SK-N-MC (cell line): ENCODE results near the gene DPP10.

Experiments
- DNase-seq: peaks from one replicate; pipeline ENCODE4 v3.0.0-alpha.2; 2011; ENCODE audit warnings: low read depth, low spot score
- H3K27ac ChIP-seq: fragments of 200-600 bp; sonication (generic); 2 replicates; pipeline ENCODE4 v1.5.1; 2016; ENCODE audit warnings: mixed run types
- H3K36me3 ChIP-seq: fragments of 200-600 bp; sonication (generic); 2 replicates; pipeline ENCODE4 v1.6.1; 2017; ENCODE audit warnings: antibody characterized with exemption, low read length, mixed read lengths; ENCODE audit not compliant: insufficient read depth
- H3K4me3 ChIP-seq: fragments of 200-600 bp; sonication (generic); 2 replicates; pipeline ENCODE4 v1.5.1; 2016
- H3K9ac ChIP-seq: fragments of 200-600 bp; sonication (generic); 2 replicates; pipeline ENCODE4 v1.8.0; 2017; ENCODE audit warnings: mixed run types, mixed read lengths; ENCODE audit not compliant: insufficient read length
- H3K9me3 ChIP-seq: fragments of 200-600 bp; sonication (generic); 2 replicates; pipeline ENCODE4 v1.6.1; 2017; ENCODE audit warnings: low read depth, mild to moderate bottlenecking, antibody characterized with exemption, low read length, moderate library complexity, mixed read lengths
- EZH2 ChIP-seq: fragments of 200-600 bp; sonication (generic); IDR thresholded peaks from one replicate; pipeline ENCODE4 v1.6.1; 2017; ENCODE audit warnings: antibody characterized with exemption
- FOXP2 ChIP-seq: optimal IDR thresholded peaks from 2 replicates; pipeline ENCODE3; 2011; ENCODE audit warnings: mild to moderate bottlenecking, moderate library complexity; ENCODE audit not compliant: insufficient read depth; ENCODE audit errors: extremely low read length, control extremely low read depth
- POLR2AphosphoS5 ChIP-seq: IDR thresholded peaks from 2 replicates; pipeline ENCODE4 v1.6.1; 2012; ENCODE audit warnings: mild to moderate bottlenecking, low read depth, low read length, borderline replicate concordance

The DPP10 gene

DNA sequence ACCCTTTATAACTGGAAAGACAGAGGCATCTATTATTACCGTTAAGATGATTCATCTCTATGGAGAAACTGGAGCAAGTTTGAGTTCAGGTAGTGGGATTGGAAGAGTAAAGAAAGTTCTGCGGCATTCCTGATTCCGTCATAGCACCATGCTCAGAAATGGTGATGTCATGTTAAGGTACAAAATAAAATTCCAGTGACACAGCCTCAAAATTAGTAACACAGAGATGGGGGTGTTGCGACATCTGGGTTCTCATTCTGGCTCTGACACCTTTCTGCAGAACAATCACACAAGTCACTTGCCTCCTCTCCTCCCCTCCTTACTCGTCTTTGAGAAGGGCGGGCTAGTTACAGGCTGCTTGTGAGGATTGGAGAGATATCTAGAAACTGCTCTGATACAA, 105.7 kb downstream of the DPP10 start:
- Histone ChIP-seq H3K4me3 (no peak overlapping the region), H3K36me3 (no peaks in the 10 kb centered on the region), H3K9me3 (no peaks in the 10 kb centered on the region), H3K27ac (no peak overlapping the region), H3K9ac (no peak overlapping the region)
- DNase-seq, result no peak
- no peak for TF ChIP-seq POLR2AphosphoS5
- no peak for TF ChIP-seq FOXP2

- H3K27ac ChIP-seq, result no peak overlapping the region
- H3K36me3 ChIP-seq, result no peaks in the 10 kb centered on the region
- no peak overlapping the region for H3K9ac ChIP-seq
- no peak overlapping the region for H3K4me3 ChIP-seq
- no peaks in the 10 kb centered on the region for H3K9me3 ChIP-seq
- DNase-seq, result no peak
- TF ChIP-seq EZH2 (no peak), FOXP2 (no peak), POLR2AphosphoS5 (no peak)
Measured at GRCh38 chr2:114550364-114550763, 107.9 kb downstream of the DPP10 start.

DNA sequence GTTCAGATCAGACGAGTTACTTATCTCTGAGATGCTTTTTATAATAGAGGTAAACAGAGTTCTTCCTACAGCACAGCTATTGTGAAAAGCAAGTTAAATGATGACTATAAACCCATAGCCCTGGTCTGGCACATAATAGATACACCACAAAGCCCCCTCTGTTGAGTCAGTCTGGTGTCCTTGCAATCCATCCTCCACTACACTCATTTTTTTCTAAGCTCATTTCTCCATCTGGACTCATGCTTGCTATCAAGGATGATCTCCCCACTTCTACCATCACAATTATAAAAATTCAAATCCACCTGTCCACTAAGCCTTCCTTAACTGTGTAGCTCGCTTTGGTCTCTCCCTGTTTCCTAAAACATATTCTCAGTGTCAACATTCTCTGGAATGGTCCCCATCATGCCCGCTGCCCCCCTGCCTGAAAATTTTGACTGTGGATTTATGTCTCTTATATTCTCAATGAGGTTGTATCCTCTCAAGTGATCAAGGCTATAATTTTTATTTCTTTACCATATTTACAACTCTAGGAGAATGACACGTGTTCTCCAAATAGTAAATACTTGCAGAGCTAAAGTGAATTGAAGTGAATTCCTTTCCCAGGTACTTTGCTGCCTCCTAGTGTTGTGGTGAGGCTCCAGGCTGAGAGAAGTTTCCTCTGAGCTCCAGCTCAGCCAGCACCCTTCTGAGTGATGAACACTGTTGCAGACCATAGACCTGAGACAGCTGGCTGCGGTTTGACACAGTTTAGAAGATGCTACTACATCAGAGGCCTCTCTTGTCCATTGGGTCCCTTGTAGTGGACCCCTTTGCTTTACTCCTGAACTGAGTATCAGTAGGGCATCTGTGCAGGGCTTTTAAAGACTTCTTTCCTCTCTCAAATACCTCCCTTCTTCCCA, 108.7 kb downstream of the DPP10 start:
- Histone ChIP-seq H3K4me3 (no peak overlapping the region), H3K9ac (no peak overlapping the region), H3K36me3 (no peaks in the 10 kb centered on the region), H3K9me3 (no peaks in the 10 kb centered on the region), H3K27ac (no peak overlapping the region)
- TF ChIP-seq POLR2AphosphoS5, result no peak
- TF ChIP-seq FOXP2, result no peak
- TF ChIP-seq EZH2, result no peak
- no peak for DNase-seq

DNA sequence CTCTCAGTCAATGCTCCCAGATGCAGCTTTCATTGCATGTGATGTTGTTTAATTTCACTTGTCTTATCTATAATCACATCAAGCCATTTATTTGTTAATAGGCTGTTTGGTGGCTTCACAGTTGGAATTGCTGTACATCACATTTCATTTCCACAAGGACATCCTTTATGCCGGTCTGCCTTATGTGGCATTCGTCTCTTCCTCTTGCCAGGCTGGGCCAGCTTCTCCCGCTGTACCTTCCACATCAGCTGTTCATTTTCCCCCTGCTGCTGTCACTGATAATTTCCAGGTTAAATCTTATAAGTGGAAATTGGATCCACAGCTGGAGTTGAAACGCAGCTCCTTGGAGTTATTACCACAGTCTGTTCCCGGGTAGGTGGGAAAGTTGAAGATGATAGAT, 110.6 kb downstream of the DPP10 start:
- no peak overlapping the region for H3K27ac ChIP-seq
- DNase-seq, result no peak

DNA sequence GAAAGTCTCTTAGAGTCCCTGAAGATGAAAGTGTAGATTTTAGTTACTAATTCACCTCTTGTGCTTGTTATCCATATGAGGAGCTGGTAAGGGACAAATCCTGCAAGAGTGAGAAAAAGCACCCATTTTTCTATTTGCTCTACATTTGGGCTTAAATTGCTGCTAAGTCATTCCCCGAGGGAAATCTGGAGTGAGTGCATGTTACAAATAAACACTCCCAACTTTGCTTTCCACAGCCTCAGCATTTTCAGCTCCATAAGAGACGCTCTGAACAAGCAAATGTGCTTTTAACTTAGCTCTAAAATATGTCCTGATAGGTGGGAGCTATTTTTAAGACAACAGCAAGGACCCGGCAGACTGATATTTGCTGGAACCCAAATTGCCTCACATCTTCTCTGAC, 126.7 kb downstream of the DPP10 start:
- TF ChIP-seq FOXP2 (no peak), POLR2AphosphoS5 (no peak), EZH2 (no peak)
- Histone ChIP-seq H3K36me3 (no peaks in the 10 kb centered on the region), H3K9me3 (no peaks in the 10 kb centered on the region), H3K9ac (no peak overlapping the region), H3K27ac (no peak overlapping the region), H3K4me3 (no peak overlapping the region)
- DNase-seq, result no peak

More for the DNA sequence above, 110.6 kb downstream of the DPP10 start:
- H3K9me3 ChIP-seq, result no peaks in the 10 kb centered on the region
- H3K36me3 ChIP-seq, result no peaks in the 10 kb centered on the region
- H3K9ac ChIP-seq, result no peak overlapping the region
- no peak overlapping the region for H3K4me3 ChIP-seq
- no peak for TF ChIP-seq POLR2AphosphoS5
- TF ChIP-seq FOXP2, result no peak
- no peak for TF ChIP-seq EZH2

DNA sequence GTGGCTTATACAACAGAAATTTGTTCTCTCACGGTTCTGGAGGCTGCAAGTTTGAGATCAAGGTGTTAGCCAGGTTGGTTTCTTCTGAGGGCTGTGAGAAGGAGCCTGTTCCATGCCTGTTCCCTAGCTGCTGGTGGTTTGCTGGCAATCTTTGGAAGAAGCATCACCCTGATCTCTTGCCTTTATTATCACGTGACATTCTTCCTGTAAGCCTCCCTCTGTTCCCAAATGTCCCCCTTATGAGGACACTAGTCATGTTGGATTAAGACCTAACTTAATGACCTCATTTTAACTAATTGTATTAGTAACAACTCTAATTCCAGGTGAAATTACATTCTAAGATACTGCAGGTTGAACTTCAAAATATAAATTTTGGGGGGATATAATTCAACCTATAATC, 135.2 kb downstream of the DPP10 start:
- Histone ChIP-seq H3K27ac (no peak overlapping the region), H3K4me3 (no peak overlapping the region), H3K36me3 (no peaks in the 10 kb centered on the region), H3K9ac (no peak overlapping the region), H3K9me3 (no peaks in the 10 kb centered on the region)
- TF ChIP-seq POLR2AphosphoS5 (no peak), FOXP2 (no peak), EZH2 (no peak)
- DNase-seq, result no peak

GRCh38 chr2:114579542-114579941, 137.1 kb downstream of the DPP10 start:
- H3K9me3 ChIP-seq, result no peaks in the 10 kb centered on the region
- DNase-seq, result no peak
- TF ChIP-seq FOXP2 (no peak), POLR2AphosphoS5 (no peak), EZH2 (no peak)
- H3K9ac ChIP-seq, result no peak overlapping the region
- H3K27ac ChIP-seq, result no peak overlapping the region
- H3K4me3 ChIP-seq, result no peak overlapping the region
- no peaks in the 10 kb centered on the region for H3K36me3 ChIP-seq

- Histone ChIP-seq H3K27ac (no peak overlapping the region), H3K9me3 (no peaks in the 10 kb centered on the region), H3K36me3 (no peaks in the 10 kb centered on the region), H3K9ac (no peak overlapping the region), H3K4me3 (no peak overlapping the region)
- no peak for DNase-seq
- TF ChIP-seq EZH2, result no peak
- TF ChIP-seq FOXP2, result no peak
- TF ChIP-seq POLR2AphosphoS5, result no peak
Measured at GRCh38 chr2:114580691-114581090, 138.2 kb downstream of the DPP10 start.

DNA sequence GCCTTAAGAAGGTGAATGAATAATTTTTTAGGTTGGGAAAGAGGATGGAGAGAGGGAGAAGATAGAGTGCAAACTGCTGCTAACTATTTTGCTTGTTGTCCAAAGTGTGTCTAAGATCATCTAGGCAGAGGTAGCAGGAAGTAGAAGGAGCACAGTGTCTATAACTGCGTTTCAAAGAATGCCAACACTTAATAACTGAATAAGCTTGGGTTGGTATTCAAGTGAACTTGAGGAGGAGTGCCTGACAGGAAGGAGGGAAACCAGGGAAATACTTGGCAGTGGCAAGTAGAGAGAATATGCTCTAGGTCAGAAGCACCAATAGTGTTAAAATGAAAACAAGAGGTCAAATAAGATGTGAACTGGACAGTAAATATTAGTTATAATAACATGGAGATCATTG, 155.9 kb downstream of the DPP10 start:
- Histone ChIP-seq H3K9me3 (no peaks in the 10 kb centered on the region), H3K9ac (no peak overlapping the region), H3K27ac (no peak overlapping the region), H3K4me3 (no peak overlapping the region), H3K36me3 (no peaks in the 10 kb centered on the region)
- no peak for TF ChIP-seq POLR2AphosphoS5
- TF ChIP-seq FOXP2, result no peak
- TF ChIP-seq EZH2, result no peak
- DNase-seq, result no peak
